OCI-LY1 (cell line): ENCODE measurements around the gene HOXA4.

Experiments
- H2AFZ ChIP-seq: fragments of 200-600 bp; sonication (generic), shearing (Covaris generic); 2 replicates; pipeline ENCODE4 v1.6.0; 2014; ENCODE audit warnings: antibody characterized with exemption, mild to moderate bottlenecking, low read length
- H3F3A ChIP-seq: fragments of 200-600 bp; sonication (generic), shearing (Covaris generic); 2 replicates; pipeline ENCODE4 v1.6.0; 2014; ENCODE audit warnings: mild to moderate bottlenecking, antibody characterized with exemption, low read length, moderate library complexity; ENCODE audit not compliant: insufficient read depth
- H3K27ac ChIP-seq: fragments of 200-600 bp; sonication (generic); 2 replicates; pipeline ENCODE4 v1.5.1; 2014; ENCODE audit warnings: low read length, mixed run types, mild to moderate bottlenecking, low read depth; ENCODE audit not compliant: poor library complexity, severe bottlenecking
- H3K27me3 ChIP-seq: fragments of 200-600 bp; sonication (generic); 2 replicates; pipeline ENCODE4 v1.6.0; 2014; ENCODE audit warnings: antibody characterized with exemption, mild to moderate bottlenecking, low read length, moderate library complexity; ENCODE audit not compliant: insufficient read depth
- H3K36me3 ChIP-seq: fragments of 200-600 bp; sonication (generic); 2 replicates; pipeline ENCODE4 v1.6.1; 2014; ENCODE audit warnings: mild to moderate bottlenecking, antibody characterized with exemption, low read length, moderate library complexity, mixed read lengths; ENCODE audit not compliant: insufficient read depth
- H3K4me1 ChIP-seq: fragments of 200-600 bp; sonication (generic); 2 replicates; pipeline ENCODE4 v1.5.1; 2014; ENCODE audit warnings: mild to moderate bottlenecking, low read length, moderate library complexity; ENCODE audit not compliant: insufficient read depth, severe bottlenecking
- H3K4me2 ChIP-seq: fragments of 200-600 bp; sonication (generic), shearing (Covaris generic); 2 replicates; pipeline ENCODE4 v1.6.1; 2014; ENCODE audit warnings: low read length
- H3K4me3 ChIP-seq: fragments of 200-600 bp; sonication (generic); 2 replicates; pipeline ENCODE4 v1.5.1; 2014; ENCODE audit warnings: low read length, low read depth, mild to moderate bottlenecking, mixed read lengths; ENCODE audit not compliant: poor library complexity, severe bottlenecking
- H3K79me2 ChIP-seq: fragments of 200-600 bp; shearing (Covaris generic); 2 replicates; pipeline ENCODE4 v1.6.1; 2016; ENCODE audit warnings: mixed run types, low read length, mixed read lengths; ENCODE audit not compliant: insufficient read depth
- H3K9ac ChIP-seq: fragments of 200-600 bp; sonication (generic), shearing (Covaris generic); 2 replicates; pipeline ENCODE4 v1.6.1; 2014; ENCODE audit warnings: mild to moderate bottlenecking, low read length, mixed read lengths
- H3K9me2 ChIP-seq: fragments of 200-600 bp; sonication (generic), shearing (Covaris generic); 2 replicates; pipeline ENCODE4 v1.6.1; 2014; ENCODE audit warnings: low read depth, mild to moderate bottlenecking, low read length, mixed read lengths
- H3K9me3 ChIP-seq: fragments of 200-600 bp; shearing (Covaris generic); 2 replicates; pipeline ENCODE4 v1.6.1; 2014; ENCODE audit warnings: low read length, mixed read lengths
- H4K20me1 ChIP-seq: fragments of 200-600 bp; sonication (generic), shearing (Covaris generic); 2 replicates; pipeline ENCODE4 v1.6.0; 2016; ENCODE audit warnings: mild to moderate bottlenecking, low read length; ENCODE audit not compliant: insufficient read depth
- CTCF ChIP-seq: fragments of 200-600 bp; sonication (generic), shearing (Covaris generic); IDR thresholded peaks from 2 replicates; pipeline ENCODE4 v1.5.1; 2017; ENCODE audit warnings: mild to moderate bottlenecking, antibody characterized with exemption, low read length, moderate library complexity, mixed read lengths
- EZH2 ChIP-seq: fragments of 200-600 bp; sonication (generic), shearing (Covaris generic); IDR thresholded peaks from 2 replicates; pipeline ENCODE4 v1.8.0; 2017; ENCODE audit warnings: borderline replicate concordance, mixed run types, mild to moderate bottlenecking, antibody characterized with exemption, low read length, moderate library complexity, mixed read lengths

HOXA4 gene

DNA sequence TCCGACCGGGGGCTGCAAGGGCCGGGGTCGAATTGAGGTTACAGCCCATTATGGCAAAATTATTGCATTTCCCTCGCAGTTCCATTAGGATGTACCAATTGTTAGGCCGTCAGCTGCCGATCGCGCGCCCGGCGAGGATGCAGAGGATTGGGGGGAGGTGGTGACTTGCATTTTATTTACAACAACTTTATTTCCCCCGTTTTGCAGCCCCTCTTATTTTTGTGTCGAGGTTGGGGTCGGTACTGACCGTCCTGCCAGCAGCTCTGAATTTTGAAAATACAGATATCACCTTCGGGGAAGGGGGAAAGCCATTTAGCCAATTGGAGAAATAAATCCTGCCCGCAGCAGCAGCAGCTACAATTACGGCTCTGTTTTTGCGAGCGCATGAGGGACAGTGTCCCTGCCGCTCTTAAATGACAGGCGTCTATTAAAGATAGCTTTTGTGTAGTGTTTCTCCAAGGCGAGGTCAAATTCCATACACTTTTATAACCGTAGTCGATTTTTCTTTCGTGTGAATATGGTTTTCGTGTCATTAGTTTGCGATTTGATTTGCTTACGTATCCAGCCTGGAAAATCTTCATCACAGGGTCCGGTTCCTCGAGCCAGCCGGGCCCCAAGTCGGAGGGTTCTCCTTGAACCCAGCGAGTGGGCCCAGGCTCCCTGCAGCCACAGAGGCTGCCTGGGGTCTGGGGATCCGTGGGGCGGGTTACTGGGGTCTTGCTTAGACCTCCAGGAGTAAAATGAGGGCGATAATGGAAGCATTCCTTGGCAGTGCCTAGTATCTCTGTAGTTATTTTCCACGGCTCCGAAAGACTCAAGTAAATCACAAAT is 13.6 kb upstream of the HOXA4 start:
- H3K79me2 ChIP-seq = no peaks in the 10 kb centered on the region
- 0 out of 2 replicates have a peak, but pooled peaks have one; percentile 5 for TF ChIP-seq CTCF
- no peak for TF ChIP-seq EZH2
- peak overlapping the region; percentile 67 for H3K4me3 ChIP-seq
- H4K20me1 ChIP-seq = no peaks in the 10 kb centered on the region
- H3K36me3 ChIP-seq = no peaks in the 10 kb centered on the region
- H3K9me2 ChIP-seq = no peaks in the 10 kb centered on the region
- H3K27ac ChIP-seq = no peak overlapping the region
- no peaks in the 10 kb centered on the region for H3K9me3 ChIP-seq
- peaks cover 43% of the 10 kb centered on the region for H3K4me1 ChIP-seq
- peak overlapping the region; percentile 82 for H3K4me2 ChIP-seq
- H3K9ac ChIP-seq = no peak overlapping the region
- H3K27me3 ChIP-seq = peaks cover 13% of the 10 kb centered on the region; the same call in 1 of the 2 replicates
- no peak overlapping the region for H2AFZ ChIP-seq
- no peaks in the 10 kb centered on the region for H3F3A ChIP-seq

DNA sequence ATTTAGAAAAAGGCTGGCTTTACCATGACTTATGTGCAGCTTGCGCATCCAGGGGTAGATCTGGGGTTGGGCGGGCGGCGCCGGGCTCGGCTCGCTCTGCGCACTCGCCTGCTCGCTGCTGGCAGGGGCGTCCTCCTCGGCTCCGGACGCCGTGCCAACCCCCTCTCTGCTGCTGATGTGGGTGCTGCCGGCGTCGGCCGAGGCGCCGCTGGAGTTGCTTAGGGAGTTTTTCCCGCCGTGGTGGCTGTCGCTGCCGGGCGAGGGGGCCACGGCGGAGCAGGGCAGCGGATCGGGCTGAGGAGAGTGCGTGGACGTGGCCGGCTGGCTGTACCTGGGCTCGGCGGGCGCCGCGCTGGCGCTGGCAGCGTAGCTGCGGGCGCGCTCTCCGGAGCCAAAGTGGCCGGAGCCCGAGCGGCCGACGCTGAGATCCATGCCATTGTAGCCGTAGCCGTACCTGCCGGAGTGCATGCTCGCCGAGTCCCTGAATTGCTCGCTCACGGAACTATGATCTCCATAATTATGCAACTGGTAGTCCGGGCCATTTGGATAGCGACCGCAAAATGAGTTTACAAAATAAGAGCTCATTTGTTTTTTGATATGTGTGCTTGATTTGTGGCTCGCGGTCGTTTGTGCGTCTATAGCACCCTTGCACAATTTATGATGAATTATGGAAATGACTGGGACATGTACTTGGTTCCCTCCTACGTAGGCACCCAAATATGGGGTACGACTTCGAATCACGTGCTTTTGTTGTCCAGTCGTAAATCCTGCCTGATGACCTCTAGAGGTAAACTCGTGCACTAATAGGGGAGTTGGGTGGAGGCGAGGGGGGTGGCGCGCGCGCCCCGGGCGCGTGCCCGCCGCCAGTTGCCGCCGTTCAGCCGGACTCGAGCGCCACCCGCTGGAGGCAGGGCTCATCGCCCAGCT is 12.7 kb upstream of the HOXA4 start, which contains the start of gene HOXA5:
Gene HOXA5 (minus strand): TSS at position 659 of the 927 bp plus-strand sequence. CDS start 74 bp downstream, at position 585.
- Histone ChIP-seq H3K79me2 (no peaks in the 10 kb centered on the region), H3K36me3 (no peaks in the 10 kb centered on the region), H3F3A (no peaks in the 10 kb centered on the region), H3K9me2 (no peaks in the 10 kb centered on the region), H3K4me1 (peaks cover 34% of the 10 kb centered on the region), H2AFZ (peak within 1 kb of the TSS; percentile 24; the same call in 1 of the 2 replicates), H3K27me3 (peaks cover 5% of the 10 kb centered on the region; the same call in 1 of the 2 replicates), H3K9ac (peak within 1 kb of the TSS; percentile 47; the same call in 1 of the 2 replicates), H3K4me3 (peak within 1 kb of the TSS; percentile 67), H3K9me3 (no peaks in the 10 kb centered on the region), H4K20me1 (no peaks in the 10 kb centered on the region), H3K27ac (no peak within 1 kb of the TSS), H3K4me2 (peak within 1 kb of the TSS; percentile 82)
- peak; percentile 99 for TF ChIP-seq CTCF
- TF ChIP-seq EZH2 = no peak

DNA sequence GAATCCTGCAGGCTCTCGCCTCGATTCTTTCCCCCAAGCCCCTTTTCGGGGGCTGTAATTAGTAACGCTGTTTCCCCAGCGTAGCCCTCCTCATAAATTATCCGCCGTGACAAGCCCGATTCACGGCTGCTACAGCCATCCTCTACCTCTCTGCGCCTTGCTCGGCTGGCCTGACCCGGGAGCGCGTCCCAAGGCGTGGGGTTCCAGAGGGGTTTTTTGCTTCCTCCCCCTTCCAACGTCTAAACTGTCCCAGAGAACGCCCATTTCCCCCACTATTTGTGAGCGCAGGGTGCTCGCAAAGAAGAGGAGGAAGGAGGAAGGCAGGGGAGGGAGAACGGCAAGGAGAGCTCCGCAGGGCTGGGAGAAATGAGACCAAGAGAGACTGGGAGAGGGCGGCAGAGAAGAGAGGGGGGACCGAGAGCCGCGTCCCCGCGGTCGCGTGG is 12.0 kb upstream of the HOXA4 start:
- H2AFZ ChIP-seq = no peak overlapping the region
- H4K20me1 ChIP-seq = no peaks in the 10 kb centered on the region
- H3K9me2 ChIP-seq = no peaks in the 10 kb centered on the region
- peak overlapping the region; percentile 82 for H3K4me2 ChIP-seq
- no peaks in the 10 kb centered on the region for H3F3A ChIP-seq
- no peak for TF ChIP-seq CTCF
- TF ChIP-seq EZH2 = no peak
- H3K79me2 ChIP-seq = no peaks in the 10 kb centered on the region
- H3K4me3 ChIP-seq = peak overlapping the region; percentile 67
- peak overlapping the region; percentile 47; the same call in 1 of the 2 replicates for H3K9ac ChIP-seq
- H3K27me3 ChIP-seq = peaks cover 4% of the 10 kb centered on the region; the same call in 1 of the 2 replicates
- no peak overlapping the region for H3K27ac ChIP-seq
- H3K9me3 ChIP-seq = no peaks in the 10 kb centered on the region
- no peaks in the 10 kb centered on the region for H3K36me3 ChIP-seq
- H3K4me1 ChIP-seq = peaks cover 29% of the 10 kb centered on the region
